Measurements from ENCODE around the gene INVS.

DNA sequence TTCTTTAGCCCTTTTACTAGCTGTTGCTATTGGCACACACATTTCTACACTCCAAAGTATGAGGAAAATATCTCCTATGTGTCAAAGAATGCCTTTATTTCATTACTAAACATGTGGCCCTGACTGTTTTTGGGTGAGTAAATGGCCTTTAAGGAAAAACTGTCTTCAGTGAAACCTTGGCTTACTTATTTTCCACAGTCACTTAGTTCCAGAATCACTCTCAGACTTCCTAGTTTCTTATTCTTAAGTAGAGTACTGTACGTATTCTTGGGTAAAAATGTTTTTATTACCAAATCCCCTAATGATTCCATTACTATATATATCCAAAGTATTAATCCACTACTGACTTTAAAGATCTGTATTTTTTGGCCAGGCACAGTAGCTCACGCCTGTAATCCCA is 27.8 kb upstream of the INVS start:
- no peak for TF ChIP-seq EZH2 (IDR thresholded peaks at IDR 0.05)
- no peak for TF ChIP-seq POLR2AphosphoS5 (IDR thresholded peaks at IDR 0.05; ENCODE audit: borderline replicate concordance, low read depth, low read length)
